Smooth muscle cell (in vitro differentiated cells): ENCODE measurements around the gene SORD. TPM values are rescaled to one million over a fixed set of nuclear protein-coding genes. Genes with fewer than 3 reads are reported as not detected.
A peak's percentile ranks its signal among the peaks of the same experiment; 100 is the strongest.

Experiments used
- DNase-seq: peaks from one replicate; lab custom pipeline; 2025; ENCODE audit not compliant: unreplicated experiment; lab: John Stamatoyannopoulos, UW
- H2AFZ ChIP-seq: fragments of 200-600 bp; sonication (generic); 2 replicates; pipeline ENCODE4 v1.6.0; 2016; ENCODE audit warnings: antibody characterized with exemption, low read depth, mild to moderate bottlenecking
- H3F3A ChIP-seq: fragments of 200-600 bp; sonication (generic); 2 replicates; pipeline ENCODE4 v1.6.0; 2017; ENCODE audit warnings: antibody characterized with exemption, low read depth
- H3K27ac ChIP-seq: fragments of 200-600 bp; sonication (generic); 2 replicates; pipeline ENCODE4 v1.5.1; 2016; ENCODE audit warnings: low read depth, mild to moderate bottlenecking
- H3K27me3 ChIP-seq: fragments of 200-600 bp; sonication (generic); 2 replicates; pipeline ENCODE4 v1.6.1; 2016; ENCODE audit warnings: low read depth, mild to moderate bottlenecking
- H3K36me3 ChIP-seq: fragments of 200-600 bp; sonication (generic); 2 replicates; pipeline ENCODE4 v1.5.1; 2016; ENCODE audit warnings: low read depth
- H3K4me1 ChIP-seq: fragments of 200-600 bp; sonication (generic); 2 replicates; pipeline ENCODE4 v1.5.1; 2016; ENCODE audit warnings: low read depth
- H3K4me2 ChIP-seq: fragments of 200-600 bp; sonication (generic); 2 replicates; pipeline ENCODE4 v1.6.0; 2016; ENCODE audit warnings: mild to moderate bottlenecking
- H3K4me3 ChIP-seq: fragments of 200-600 bp; sonication (generic); 2 replicates; pipeline ENCODE4 v1.5.1; 2016; ENCODE audit warnings: mild to moderate bottlenecking
- H3K79me2 ChIP-seq: fragments of 200-600 bp; sonication (generic); 2 replicates; pipeline ENCODE4 v1.6.0; 2016; ENCODE audit warnings: low read depth, mild to moderate bottlenecking
- H3K9ac ChIP-seq: fragments of 200-600 bp; sonication (generic); 2 replicates; pipeline ENCODE4 v1.6.0; 2016; ENCODE audit warnings: low read depth
- H3K9me3 ChIP-seq: fragments of 200-600 bp; sonication (generic); replicated peaks from 2 replicates; pipeline ENCODE4 v1.5.1; 2016; ENCODE audit warnings: low read depth
- H4K20me1 ChIP-seq: fragments of 200-600 bp; sonication (generic); 2 replicates; pipeline ENCODE4 v1.6.0; 2016; ENCODE audit warnings: low read depth
- WGBS: methylation state at CpG from one replicate; pipeline ENCODE4 v1.1.7; 2016; ENCODE audit warnings: low lambda C conversion rate; 5-methylcytosine and 5-hydroxymethylcytosine counted together
- polyA plus RNA-seq: library from polyadenylated mRNA; unstranded; fragments of >200 nt; fragmentation: Nextera tagmentation; extraction: Ambion mirVana; gene quantifications from 2 replicates; pipeline ENCODE4 v1.2.1, GENCODE V29; 2016
- total RNA-seq: library from RNA; depleted of rRNA; stranded (reverse); fragments of >200 nt; gene quantifications from 2 replicates; pipeline ENCODE4 v1.2.3, GENCODE V29; 2014
- TF ChIP-seq, protein P1 (sequence below): fragments of 200-600 bp; sonication (generic); IDR thresholded peaks from 2 replicates; pipeline ENCODE4 v1.5.1; 2017; ENCODE audit warnings: borderline replicate concordance, mild to moderate bottlenecking, antibody characterized with exemption; ENCODE audit not compliant: insufficient read depth, poor library complexity, severe bottlenecking

The SORD gene
- total and polyA plus RNA-seq, 2 experiments from 2014 or later = 22.1 to 26.8 TPM

DNA sequence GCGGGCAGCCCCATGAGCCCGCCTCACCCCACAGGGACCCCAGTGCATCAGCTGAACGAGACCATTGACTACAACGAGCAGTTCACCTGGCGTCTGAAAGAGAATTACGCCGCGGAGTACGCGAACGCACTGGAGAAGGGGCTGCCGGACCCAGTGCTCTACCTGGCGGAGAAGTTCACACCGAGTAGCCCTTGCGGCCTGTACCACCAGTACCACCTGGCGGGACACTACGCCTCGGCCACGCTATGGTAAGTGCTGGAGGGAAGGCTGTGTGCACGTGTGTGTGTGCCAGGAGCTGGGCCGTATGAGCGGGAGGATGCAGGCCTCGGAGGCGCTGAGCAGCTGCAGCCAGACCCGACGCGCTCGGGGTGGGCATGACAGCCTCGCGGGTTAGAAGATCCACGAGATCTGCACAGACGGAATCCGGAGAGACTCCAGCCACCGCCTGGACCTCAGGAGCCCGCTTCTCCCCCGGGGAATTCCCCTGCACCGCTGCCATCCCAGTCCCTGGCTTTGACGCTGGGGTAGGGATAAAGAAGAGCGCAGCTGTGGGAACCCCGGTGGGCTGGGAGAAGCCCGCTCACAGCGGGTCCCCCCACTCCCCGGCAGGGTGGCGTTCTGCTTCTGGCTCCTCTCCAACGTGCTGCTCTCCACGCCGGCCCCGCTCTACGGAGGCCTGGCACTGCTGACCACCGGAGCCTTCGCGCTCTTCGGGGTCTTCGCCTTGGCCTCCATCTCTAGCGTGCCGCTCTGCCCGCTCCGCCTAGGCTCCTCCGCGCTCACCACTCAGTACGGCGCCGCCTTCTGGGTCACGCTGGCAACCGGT, 93.7 kb downstream of the SORD start:
- DNase-seq = no peak
- 45% methylated on average over 65 of the region's 65 CpGs for WGBS
- H3K4me3 ChIP-seq = no peak overlapping the region

DNA sequence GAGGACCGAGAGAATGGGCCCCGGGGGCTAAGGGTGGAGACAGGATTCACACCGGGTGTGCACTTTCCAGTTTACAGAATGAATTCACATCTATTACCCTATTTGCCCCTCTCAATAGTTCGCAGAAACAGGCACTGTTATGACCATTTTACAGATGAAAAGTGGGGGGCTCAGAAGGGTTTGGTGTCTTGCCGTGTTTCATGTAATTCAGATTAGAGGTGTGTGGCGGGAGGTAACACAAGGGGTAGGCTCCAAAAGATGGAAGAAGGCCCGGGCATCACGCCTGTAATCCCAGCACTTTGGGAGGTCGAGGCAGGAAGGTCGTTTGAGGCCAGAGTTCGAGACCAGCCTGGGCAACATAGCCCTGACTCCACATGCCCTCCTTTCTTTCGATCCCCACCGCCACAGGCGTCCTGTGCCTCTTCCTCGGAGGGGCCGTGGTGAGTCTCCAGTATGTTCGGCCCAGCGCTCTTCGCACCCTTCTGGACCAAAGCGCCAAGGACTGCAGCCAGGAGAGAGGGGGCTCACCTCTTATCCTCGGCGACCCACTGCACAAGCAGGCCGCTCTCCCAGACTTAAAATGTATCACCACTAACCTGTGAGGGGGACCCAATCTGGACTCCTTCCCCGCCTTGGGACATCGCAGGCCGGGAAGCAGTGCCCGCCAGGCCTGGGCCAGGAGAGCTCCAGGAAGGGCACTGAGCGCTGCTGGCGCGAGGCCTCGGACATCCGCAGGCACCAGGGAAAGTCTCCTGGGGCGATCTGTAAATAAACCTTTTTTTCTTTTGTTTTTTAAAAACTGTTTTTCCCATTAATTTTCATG, 94.5 kb downstream of the SORD start:
- peaks cover 53% of the 10 kb centered on the region for H3K27me3 ChIP-seq

More for the DNA sequence above, 93.7 kb downstream of the SORD start:
- Histone ChIP-seq H4K20me1 (no peaks in the 10 kb centered on the region), H3K36me3 (no peaks in the 10 kb centered on the region), H3K9ac (no peak overlapping the region), H3K27me3 (peaks cover 61% of the 10 kb centered on the region), H3K27ac (no peak overlapping the region), H3F3A (no peaks in the 10 kb centered on the region), H2AFZ (no peak overlapping the region), H3K9me3 (no peaks in the 10 kb centered on the region), H3K79me2 (no peaks in the 10 kb centered on the region), H3K4me2 (no peak overlapping the region), H3K4me1 (peaks cover 8% of the 10 kb centered on the region)
- TF ChIP-seq, protein P1, sequence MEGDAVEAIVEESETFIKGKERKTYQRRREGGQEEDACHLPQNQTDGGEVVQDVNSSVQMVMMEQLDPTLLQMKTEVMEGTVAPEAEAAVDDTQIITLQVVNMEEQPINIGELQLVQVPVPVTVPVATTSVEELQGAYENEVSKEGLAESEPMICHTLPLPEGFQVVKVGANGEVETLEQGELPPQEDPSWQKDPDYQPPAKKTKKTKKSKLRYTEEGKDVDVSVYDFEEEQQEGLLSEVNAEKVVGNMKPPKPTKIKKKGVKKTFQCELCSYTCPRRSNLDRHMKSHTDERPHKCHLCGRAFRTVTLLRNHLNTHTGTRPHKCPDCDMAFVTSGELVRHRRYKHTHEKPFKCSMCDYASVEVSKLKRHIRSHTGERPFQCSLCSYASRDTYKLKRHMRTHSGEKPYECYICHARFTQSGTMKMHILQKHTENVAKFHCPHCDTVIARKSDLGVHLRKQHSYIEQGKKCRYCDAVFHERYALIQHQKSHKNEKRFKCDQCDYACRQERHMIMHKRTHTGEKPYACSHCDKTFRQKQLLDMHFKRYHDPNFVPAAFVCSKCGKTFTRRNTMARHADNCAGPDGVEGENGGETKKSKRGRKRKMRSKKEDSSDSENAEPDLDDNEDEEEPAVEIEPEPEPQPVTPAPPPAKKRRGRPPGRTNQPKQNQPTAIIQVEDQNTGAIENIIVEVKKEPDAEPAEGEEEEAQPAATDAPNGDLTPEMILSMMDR = no peak

DNA sequence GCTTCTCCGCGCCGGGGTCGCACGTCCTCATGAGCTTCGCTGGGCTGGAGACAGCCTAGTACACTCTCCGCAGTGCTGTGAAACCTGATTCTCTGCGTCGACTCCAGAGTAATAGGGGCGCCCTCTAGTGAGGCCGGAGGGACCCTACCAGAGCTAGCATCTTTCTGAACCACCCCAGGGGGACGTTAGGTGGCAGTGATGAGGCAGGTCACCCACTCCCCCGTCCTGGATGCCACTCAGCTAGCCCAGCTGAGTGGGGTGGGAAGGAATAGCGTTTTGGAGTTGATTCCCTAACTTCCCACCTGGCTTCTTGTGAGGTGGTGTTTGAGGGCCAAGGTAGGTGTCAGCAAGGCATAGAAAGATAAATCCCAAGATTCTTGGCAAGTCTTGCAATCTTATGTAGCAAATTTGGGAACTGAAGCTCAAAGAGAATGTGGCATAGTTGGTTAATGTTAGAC, 95.2 kb downstream of the SORD start:
- Histone ChIP-seq H3K9ac (no peak overlapping the region), H3K79me2 (no peaks in the 10 kb centered on the region), H3K36me3 (no peaks in the 10 kb centered on the region), H3K27ac (no peak overlapping the region), H3K4me1 (peaks cover 8% of the 10 kb centered on the region), H3F3A (no peaks in the 10 kb centered on the region), H2AFZ (no peak overlapping the region), H3K9me3 (no peaks in the 10 kb centered on the region), H3K4me3 (no peak overlapping the region), H3K27me3 (peaks cover 47% of the 10 kb centered on the region), H4K20me1 (no peaks in the 10 kb centered on the region), H3K4me2 (peak overlapping the region; percentile 76)
- whole genome bisulfite sequencing = 0% methylated on average over 14 of the region's 14 CpGs
- TF ChIP-seq, protein P1 = peak; percentile 96
- DNase-seq = peak; percentile 60

More for the DNA sequence above, 94.5 kb downstream of the SORD start:
- Histone ChIP-seq H3K27ac (no peak overlapping the region), H3K79me2 (no peaks in the 10 kb centered on the region), H3K9ac (no peak overlapping the region), H3K4me3 (no peak overlapping the region), H2AFZ (no peak overlapping the region), H3K4me1 (peaks cover 8% of the 10 kb centered on the region), H3F3A (no peaks in the 10 kb centered on the region), H3K4me2 (peak overlapping the region; percentile 76), H4K20me1 (no peaks in the 10 kb centered on the region), H3K36me3 (no peaks in the 10 kb centered on the region), H3K9me3 (no peaks in the 10 kb centered on the region)
- TF ChIP-seq, protein P1 = no peak
- WGBS = 70% methylated on average over 32 of the region's 33 CpGs
- no peak for DNase-seq
